Raji (cell line): ENCODE results near the gene CDK9.

Experiments
- POLR2A ChIP-seq: IDR thresholded peaks from 2 replicates; pipeline ENCODE4 v1.6.1; 2011; ENCODE audit warnings: low read depth, low read length, control low read depth; ENCODE audit not compliant: insufficient read depth

The CDK9 gene

DNA sequence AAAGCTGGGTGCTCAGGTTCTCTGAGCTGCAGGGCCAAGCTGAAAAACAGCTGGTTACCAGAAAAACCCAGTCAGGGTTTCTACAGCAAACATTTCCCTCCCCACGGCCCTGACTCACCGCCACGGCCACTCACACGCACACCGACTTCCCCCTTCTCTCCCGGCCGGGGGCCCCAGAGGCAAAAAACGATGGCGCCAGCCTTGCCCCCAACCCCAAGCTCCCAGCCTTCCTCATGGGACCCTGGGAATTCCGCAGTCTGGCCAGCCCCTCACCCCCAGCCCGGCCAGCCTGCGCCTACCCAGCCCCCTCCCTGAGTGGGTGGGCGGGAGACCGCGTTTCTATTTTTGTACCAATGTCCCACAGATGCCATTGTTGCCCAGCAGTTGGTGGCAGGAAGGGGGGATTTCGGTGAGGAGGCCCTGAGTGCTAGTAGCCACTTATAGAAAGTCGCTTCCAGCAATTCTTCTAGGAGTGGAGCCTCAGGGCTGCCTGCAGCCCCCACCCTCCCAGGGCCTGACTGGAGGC, 50.2 kb downstream of the CDK9 start:
- TF ChIP-seq POLR2A, result no peak

DNA sequence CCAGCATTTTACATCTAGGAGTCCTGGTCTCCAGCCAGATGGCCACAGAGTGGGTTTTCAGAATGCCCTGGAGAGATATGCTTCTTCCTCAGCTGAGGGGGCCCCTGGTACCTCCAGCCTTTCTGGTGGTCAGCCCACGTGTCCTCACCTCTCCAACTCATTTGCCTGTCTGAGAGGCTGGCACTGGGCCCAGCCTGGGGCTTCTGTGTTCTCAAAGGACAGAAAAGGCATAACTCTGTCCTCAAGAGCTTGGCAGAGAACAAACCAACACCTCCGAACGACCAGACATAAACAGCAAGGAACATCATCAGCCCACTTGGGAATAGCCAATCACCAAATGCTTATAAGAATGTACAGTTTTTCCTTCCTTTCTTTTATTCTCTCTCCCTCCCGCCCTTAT, 51.5 kb downstream of the CDK9 start:
- no peak for TF ChIP-seq POLR2A

DNA sequence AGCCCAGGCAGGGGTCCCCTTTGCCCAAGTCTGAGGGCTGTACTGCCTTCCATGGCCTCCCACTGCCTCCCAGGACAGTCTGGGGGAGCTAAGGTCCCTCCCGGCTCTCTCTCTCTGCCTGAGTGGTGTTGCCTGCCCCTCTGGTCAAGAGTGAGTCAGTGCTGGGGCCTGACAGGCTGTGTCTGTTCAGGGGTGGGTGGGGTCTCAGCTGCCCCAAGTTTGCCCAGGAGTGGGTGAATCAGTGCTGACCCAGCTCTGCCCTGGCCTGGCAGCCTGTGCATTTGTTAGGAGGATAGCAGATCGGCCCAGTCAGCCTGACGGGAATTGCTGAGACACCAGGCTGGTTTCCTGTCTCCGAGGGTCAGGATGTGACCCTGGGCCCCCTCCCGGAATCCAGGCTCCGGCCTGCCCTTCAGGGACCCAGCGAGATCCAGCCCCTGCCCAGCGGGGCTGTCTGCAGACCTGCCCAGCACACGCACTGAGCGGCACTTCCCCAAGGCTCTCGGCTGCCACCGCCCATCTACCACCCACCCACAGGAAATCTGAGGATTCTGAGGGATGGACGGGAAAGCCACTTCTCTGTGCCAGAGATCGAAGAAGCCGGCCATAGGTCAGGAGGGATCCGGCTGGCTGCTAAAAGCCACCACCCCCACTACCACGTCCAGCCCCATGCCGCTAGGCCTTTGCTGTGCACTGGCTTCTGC, 52.7 kb downstream of the CDK9 start:
- no peak for TF ChIP-seq POLR2A
